ENCODE results near the gene GPR45.

DNA sequence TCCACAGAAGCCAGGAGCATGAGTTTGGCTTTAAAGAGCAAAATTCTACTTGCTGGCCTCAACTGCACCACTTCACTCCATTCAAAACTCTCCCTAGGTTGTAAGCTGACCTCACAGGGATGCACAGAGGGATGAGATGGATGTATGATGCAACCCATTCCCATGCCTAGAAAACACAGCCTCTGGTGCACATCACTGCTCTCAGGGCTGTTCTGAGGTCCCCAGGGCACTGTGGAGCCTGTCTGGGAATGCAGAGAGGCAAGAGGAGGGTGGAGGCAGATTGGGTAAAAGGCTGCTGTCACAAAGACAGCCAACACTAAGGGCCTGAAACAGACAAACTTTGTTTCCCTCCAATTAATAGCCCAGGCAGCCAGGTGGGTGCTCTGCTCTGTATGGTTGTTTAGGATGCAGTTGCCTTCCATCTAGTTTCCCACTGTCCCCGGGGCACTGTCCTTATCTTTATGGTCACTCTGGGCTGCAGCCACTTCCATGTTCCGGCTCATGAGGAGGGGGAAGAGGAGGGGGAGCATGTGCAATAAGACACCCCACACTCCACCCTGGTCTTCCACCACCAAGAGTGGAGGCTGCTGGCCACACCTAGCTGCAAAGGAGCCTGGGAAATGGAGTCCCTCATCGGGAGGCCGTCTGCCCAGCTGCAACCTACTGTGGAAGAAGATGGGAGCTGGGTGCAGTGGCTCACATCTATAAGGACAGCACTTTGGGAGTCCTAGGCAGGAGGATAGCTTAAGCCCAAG lies 7.0 kb downstream of the GPR45 start:
- TF ChIP-seq, protein P1, sequence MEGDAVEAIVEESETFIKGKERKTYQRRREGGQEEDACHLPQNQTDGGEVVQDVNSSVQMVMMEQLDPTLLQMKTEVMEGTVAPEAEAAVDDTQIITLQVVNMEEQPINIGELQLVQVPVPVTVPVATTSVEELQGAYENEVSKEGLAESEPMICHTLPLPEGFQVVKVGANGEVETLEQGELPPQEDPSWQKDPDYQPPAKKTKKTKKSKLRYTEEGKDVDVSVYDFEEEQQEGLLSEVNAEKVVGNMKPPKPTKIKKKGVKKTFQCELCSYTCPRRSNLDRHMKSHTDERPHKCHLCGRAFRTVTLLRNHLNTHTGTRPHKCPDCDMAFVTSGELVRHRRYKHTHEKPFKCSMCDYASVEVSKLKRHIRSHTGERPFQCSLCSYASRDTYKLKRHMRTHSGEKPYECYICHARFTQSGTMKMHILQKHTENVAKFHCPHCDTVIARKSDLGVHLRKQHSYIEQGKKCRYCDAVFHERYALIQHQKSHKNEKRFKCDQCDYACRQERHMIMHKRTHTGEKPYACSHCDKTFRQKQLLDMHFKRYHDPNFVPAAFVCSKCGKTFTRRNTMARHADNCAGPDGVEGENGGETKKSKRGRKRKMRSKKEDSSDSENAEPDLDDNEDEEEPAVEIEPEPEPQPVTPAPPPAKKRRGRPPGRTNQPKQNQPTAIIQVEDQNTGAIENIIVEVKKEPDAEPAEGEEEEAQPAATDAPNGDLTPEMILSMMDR (IDR thresholded peaks at IDR 0.05; ENCODE audit: extremely low read depth in 1 of 2, insufficient read depth in 1 of 2, low read depth in 1 of 2, low read length in 2 of 2), result no peak
- TF ChIP-seq POLR2A (IDR thresholded peaks at IDR 0.05; ENCODE audit: low read depth, low read length), result no peak
- TF ChIP-seq, protein P2, sequence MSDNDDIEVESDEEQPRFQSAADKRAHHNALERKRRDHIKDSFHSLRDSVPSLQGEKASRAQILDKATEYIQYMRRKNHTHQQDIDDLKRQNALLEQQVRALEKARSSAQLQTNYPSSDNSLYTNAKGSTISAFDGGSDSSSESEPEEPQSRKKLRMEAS (IDR thresholded peaks at IDR 0.05; ENCODE audit: insufficient read depth, insufficient read length), result no peak
- TF ChIP-seq EZH2 (IDR thresholded peaks at IDR 0.05; ENCODE audit: borderline replicate concordance, low read depth, low read length, severe bottlenecking), result no peak
- no peak for TF ChIP-seq POLR2AphosphoS5 (IDR thresholded peaks at IDR 0.05; ENCODE audit: insufficient read depth, low read depth, low read length)
- no peak for TF ChIP-seq GATA2 (IDR thresholded peaks at IDR 0.05; ENCODE audit: insufficient read depth, insufficient read length, low read depth, low read length)
- no peak for TF ChIP-seq JUN (IDR thresholded peaks at IDR 0.05; ENCODE audit: borderline replicate concordance, insufficient read depth, insufficient read length, low read depth)

All from endothelial cell of umbilical vein (primary cell).